ENCODE results near the gene F2RL3. TPM values are rescaled to one million over a fixed set of nuclear protein-coding genes. Genes with fewer than 3 reads are reported as not detected.

The F2RL3 gene
- total and polyA plus RNA-seq, 9 of the 15 experiments (the other 6 are each of a cell fraction or from before 2014, with no cell fraction given): 1.4 to 27.6 (median 11.9) TPM

- intact Hi-C loops (cut with micrococcal nuclease): no loop called here
- POLR2A ChIA-PET: no interaction called here
- peaks cover 0 to 19% of the 10 kb centered on the region in 2 experiments; a peak in 3 of 5 replicates for H3K27me3 ChIP-seq (ENCODE audit: control insufficient read depth in 2 of 2, insufficient read depth in 2 of 2, low read length in 2 of 2)
- no peak overlapping the region for H3K4me3 ChIP-seq
- no peaks in the 10 kb centered on the region for H3K79me2 ChIP-seq (ENCODE audit: control insufficient read depth, insufficient read depth, low read length)
- no TSS peak for BruUV-seq (replicated peaks)
- no peaks in the 10 kb centered on the region for H3K9me3 ChIP-seq (replicated peaks; ENCODE audit: control insufficient read depth, insufficient read depth, low read depth, low read length)
- H3K36me3 ChIP-seq (ENCODE audit: control insufficient read depth, insufficient read depth, low read length): no peaks in the 10 kb centered on the region
- H3K9ac ChIP-seq (ENCODE audit: insufficient read depth in 1 of 2, low read depth in 2 of 2, low read length in 2 of 2): no peak overlapping the region
- WGBS (ENCODE audit: insufficient coverage, low coverage, missing lambda C conversion rate): 3% methylated on average over 5 of the region's 5 CpGs
- no peak overlapping the region for H3K4me2 ChIP-seq (ENCODE audit: insufficient read depth, low read length)
- H3K9me1 ChIP-seq (ENCODE audit: control insufficient read depth, insufficient read depth, low read length): no peaks in the 10 kb centered on the region
- DNase-seq (ENCODE audit: extremely low read depth in 1 of 4, low spot score in 3 of 4) (no peak), ATAC-seq (no peak), FAIRE-seq (no peak)
- H3K27ac ChIP-seq (ENCODE audit: extremely low read depth, low read depth, low read length): no peak overlapping the region
- CTCF ChIA-PET (ENCODE audit: low intra/inter-chr PET ratio): no interaction called here
- in situ Hi-C loops (cut with MboI): no loop called here
- H3K4me1 ChIP-seq (replicated peaks in 1 of 2; ENCODE audit: control insufficient read depth in 2 of 2, insufficient read depth in 2 of 2, low read length in 2 of 2): peaks cover 0 to 12% of the 10 kb centered on the region in 2 experiments; a peak in 2 of 5 replicates
- no peaks in the 10 kb centered on the region for H4K20me1 ChIP-seq (replicated peaks; ENCODE audit: control insufficient read depth, insufficient read depth, low read length)
- no peak overlapping the region for H2AFZ ChIP-seq (ENCODE audit: low read depth, low read length)
- TF ChIP-seq ZNF23 (CRISPR knock-in tag; IDR thresholded peaks at IDR 0.05): peak; percentile 95
- TF ChIP-seq AFF4 (CRISPR knock-in tag; IDR thresholded peaks at IDR 0.05): no peak
- peak in 1 of 2 experiments; percentile 77; a peak in 1 of 4 replicates for TF ChIP-seq ZMIZ1 (IDR thresholded peaks at IDR 0.05; ENCODE audit: low read depth in 2 of 2, low read length in 2 of 2)
- peak; percentile 97 for TF ChIP-seq ZBTB17 (CRISPR knock-in tag; IDR thresholded peaks at IDR 0.05)
- TF ChIP-seq MLLT1 (IDR thresholded peaks at IDR 0.05): peak in 1 of 2 experiments; percentile 98; a peak in 2 of 4 replicates
These were observed 15.8 kb downstream of the F2RL3 start for GRCh38 chr19:16904599-16904998.
